ENCODE results near the gene UBN1. TPM values are rescaled to one million over a fixed set of nuclear protein-coding genes. Genes with fewer than 3 reads are reported as not detected.

UBN1 gene
- 10 to 100 TPM; 30.0 to 45.2 (median 34.5) TPM for polyA plus RNA-seq (ENCODE audit: insufficient read length in 4 of 4)

GRCh38 chr16:4846901-4847773 is at the start of gene UBN1, which contains the start of gene GLYR1:
Gene UBN1, plus strand, starts transcription at chr16:4847481. Its CDS starts 5,437 bp downstream, at chr16:4852918.
Gene GLYR1, minus strand, starts transcription at chr16:4847288. Its CDS starts 23 bp downstream, at chr16:4847265.
- DNase-seq (ENCODE audit: low read depth in 4 of 4, low spot score in 2 of 4), result peak; percentile 67 to 96 (median 90)

GRCh38 chr16:4797805-4798252 is 49.5 kb upstream of the UBN1 start:
- no peak for DNase-seq (ENCODE audit: low read depth in 4 of 4, low spot score in 2 of 4)

- DNase-seq (ENCODE audit: low read depth in 4 of 4, low spot score in 2 of 4), result no peak
Observed at GRCh38 chr16:4798456-4798855, 48.8 kb upstream of the UBN1 start.

- DNase-seq (ENCODE audit: low read depth in 4 of 4, low spot score in 2 of 4), result no peak
Observed at GRCh38 chr16:4799171-4799855, 48.0 kb upstream of the UBN1 start.

GRCh38 chr16:4800290-4801041 is 46.8 kb upstream of the UBN1 start:
- DNase-seq (ENCODE audit: low read depth in 4 of 4, low spot score in 2 of 4), result no peak

DNA sequence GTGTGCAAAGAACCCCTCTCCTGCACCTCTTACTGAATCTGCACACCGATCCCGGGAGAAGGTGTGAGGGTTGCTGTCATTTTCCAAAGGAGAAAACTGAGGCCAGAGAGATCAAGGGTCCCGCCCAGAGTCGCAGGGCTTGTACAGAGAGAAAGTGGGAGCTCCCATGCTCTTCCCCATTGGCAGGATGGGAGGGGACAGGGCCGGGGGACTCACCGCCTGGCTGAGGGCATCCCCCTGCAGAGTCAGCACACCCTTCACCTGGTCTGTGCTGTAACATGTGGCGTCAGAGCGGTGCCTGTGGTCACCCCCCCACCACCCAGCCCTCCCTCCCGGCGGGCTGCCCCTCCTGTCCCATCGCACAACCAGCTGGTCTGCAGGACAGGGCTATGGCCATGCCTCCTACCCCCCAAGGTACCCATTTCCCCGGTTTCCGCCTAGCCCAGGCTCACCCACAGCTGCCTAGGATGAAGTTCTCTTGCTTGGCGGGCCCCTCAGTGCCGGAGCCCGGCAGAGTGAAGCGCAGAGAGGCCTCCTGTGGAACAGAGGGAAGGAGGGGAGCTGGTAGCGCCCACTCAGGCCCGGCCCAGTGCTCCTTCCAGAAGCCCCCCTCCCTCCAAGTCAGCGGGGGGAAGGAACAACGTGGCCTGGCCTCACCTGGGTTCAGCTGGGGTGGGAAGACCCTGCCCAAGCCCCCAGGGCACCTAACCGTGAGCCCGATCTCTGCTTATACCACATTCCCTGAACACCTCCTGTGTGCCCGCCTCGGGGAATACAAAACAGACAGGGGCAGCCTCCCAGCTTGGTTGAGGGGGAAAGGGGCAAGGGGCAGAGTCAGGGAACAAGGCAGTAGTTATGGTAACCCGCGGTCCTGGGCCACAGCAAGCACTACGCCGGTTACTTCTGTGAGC is 46.0 kb upstream of the UBN1 start:
- no peak for DNase-seq (ENCODE audit: low read depth in 4 of 4, low spot score in 2 of 4)

DNA sequence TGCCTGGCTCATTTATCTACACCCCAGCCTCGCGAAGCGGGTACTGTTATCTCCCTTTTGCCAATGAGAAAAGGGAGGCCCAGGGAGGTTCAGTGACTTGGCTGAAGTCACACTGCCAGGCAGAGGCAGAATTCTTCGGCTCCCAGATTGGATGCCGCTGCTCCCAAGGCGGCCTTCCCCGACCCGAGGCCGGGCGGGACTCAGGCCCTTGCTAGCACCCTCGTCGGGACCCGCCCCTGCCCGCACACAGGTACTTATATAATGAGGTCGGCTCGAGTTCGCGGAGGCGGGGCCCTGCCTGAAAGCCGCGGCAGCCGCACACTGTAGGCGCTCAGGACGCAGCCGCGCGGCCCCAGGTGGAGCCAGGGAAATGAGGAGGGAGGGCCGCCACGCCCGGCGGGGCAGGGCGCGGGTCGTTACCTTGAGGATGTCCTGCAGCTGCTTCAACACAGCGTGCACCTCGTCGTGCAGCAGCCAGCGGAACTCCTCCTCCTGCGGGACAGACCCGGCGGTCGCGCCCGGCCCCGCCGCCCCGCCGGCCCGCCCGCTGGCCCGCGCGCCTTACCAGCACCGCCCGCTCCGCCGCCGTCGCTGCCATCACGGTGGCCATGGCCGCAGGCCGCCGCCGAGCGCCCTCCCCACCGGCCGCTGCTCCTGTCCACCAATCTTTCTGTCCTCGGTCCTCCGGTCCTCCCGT is 45.2 kb upstream of the UBN1 start, which contains the start of gene ROGDI:
Gene ROGDI, minus strand, starts transcription at position 672 of the 697 bp plus-strand sequence. Its CDS starts 62 bp downstream, at position 610.
- DNase-seq (ENCODE audit: low read depth in 4 of 4, low spot score in 2 of 4), result peak; percentile 23 to 63 (median 50)

- peak; percentile 76 to 86 (median 80) for DNase-seq (ENCODE audit: low read depth in 4 of 4, low spot score in 2 of 4)
Observed at GRCh38 chr16:4802659-4803287, 44.5 kb upstream of the UBN1 start.

- DNase-seq (ENCODE audit: low read depth in 4 of 4, low spot score in 2 of 4), result no peak
Observed at GRCh38 chr16:4803401-4803844, 43.9 kb upstream of the UBN1 start.

GRCh38 chr16:4803898-4804762 is 43.2 kb upstream of the UBN1 start:
- DNase-seq (ENCODE audit: low read depth in 4 of 4, low spot score in 2 of 4), result no peak

GRCh38 chr16:4805231-4805630 is 42.0 kb upstream of the UBN1 start:
- no peak for DNase-seq (ENCODE audit: low read depth in 4 of 4, low spot score in 2 of 4)

- no peak for DNase-seq (ENCODE audit: low read depth in 4 of 4, low spot score in 2 of 4)
Observed at GRCh38 chr16:4806280-4806679, 41.0 kb upstream of the UBN1 start.

DNA sequence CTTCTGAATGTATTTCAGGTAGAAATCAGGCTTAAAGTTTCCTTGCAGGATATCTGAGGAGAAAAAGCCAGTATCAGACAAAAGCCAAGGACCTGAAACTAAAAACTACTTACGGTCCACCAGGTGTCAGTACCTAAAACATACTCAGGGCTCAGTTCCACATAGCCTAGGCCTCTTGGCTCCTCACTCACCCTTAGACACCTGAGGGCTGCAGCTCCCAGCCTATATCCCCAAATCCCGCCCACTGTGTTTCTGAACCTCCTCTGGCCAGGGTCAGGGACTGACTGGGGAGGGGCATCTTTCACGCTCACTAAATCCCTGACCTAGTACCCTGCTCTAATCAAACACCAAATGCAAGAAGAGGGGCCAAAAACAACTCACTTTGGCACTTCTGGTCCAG is 36.0 kb upstream of the UBN1 start:
- no peak for DNase-seq (ENCODE audit: low read depth in 4 of 4, low spot score in 2 of 4)

DNA sequence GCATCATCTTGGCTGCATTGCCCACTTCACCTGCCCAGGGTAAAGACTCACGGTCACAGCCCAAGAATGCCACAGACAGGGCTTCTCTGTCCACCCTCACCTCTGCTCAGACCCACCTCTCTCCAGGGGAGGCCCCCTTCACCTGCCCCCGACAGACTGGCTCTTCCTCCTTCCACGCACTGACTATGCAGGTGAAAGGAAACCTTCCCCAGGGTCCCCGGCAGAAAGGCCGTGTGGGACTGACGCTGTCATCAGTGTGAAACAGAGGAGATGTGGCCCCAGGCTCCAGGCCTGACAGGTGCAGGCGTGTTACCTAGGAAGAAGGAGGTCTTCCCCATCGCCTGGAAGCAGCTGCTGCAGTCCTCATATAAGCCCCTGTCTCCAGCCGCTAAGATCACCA is 35.5 kb upstream of the UBN1 start:
- no peak for DNase-seq (ENCODE audit: low read depth in 4 of 4, low spot score in 2 of 4)

DNA sequence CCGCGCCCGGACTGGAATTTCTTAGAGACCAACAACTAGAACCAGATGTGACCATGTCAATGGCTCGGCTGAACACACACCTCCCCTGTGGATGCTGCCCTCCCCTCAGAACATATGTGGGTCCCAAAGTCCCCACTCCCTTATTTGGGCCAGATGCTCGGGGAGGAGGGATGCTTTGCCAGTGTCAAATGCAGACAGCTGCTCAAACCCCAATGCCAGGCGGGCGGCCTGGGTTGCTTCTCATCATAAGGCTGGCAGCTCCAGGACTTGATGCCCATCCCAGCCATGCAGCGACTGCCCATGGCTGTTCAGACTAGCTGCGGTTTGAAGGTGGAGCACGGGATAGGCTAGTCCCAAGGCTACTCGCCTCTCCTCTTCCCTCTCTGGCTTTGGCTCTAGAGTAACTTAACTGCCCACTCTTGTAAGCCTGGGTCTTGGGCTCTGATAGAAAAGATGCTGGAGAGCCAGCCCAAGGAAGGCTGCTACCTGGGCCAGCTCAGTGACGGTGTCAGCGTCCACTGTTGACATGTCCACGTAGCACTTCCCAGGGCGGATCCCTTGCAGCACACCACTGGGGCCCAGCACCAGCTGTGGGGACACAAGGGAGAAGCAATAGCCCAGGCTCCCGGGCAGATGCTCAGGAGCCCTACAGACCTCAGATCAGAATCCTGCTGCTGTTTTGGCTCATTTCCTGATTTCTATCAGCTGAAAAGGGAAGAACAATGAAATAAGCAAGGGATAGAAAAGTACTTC is 33.9 kb upstream of the UBN1 start:
- no peak for DNase-seq (ENCODE audit: low read depth in 4 of 4, low spot score in 2 of 4)

DNA sequence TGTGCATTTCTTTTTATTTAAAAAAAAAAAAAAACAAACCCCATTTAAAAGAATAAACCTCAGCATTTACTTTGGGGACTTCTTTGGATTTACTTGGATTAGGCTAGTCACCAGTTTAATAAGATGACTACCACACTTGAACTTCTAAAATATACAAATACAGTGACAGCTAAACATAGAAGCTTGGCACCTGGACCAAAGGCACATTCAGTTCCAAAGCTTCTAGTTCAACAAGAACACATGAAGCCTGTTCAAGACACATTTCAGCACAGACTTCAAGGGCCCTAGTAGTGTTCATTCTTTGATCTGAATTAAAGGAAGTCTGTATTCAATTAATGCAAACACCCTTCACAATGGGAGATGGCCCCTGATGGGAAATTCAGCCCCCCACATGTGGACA is 33.2 kb upstream of the UBN1 start:
- DNase-seq (ENCODE audit: low read depth in 4 of 4, low spot score in 2 of 4), result no peak
